ENCODE results near the gene AGBL4. TPM values are rescaled to one million over a fixed set of nuclear protein-coding genes. Genes with fewer than 3 reads are reported as not detected.
A peak's percentile ranks its signal among the peaks of the same experiment; 100 is the strongest.

The AGBL4 gene
- total RNA-seq, 6 experiments from 2014 or later = 0.06 to 1.8 (median 0.93) TPM

DNA sequence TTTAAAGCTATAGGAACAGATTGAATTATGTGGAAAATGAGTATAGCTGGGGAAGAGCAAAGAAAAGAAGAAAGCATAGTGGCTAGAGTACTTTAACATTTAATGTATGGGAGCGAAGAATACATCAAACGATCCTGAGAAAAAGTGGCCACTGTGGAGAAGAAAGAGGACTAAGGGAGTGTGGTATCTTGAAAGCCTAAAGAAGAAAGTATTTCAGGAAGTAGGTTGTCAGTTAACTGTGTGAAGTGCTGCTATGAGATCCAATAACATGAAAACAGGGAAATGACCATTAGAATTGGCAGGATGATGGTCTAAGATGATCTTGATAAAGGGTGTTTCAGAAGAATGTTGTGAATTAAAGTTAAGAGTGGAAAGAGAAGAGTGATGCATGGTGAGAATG, 1027.4 kb downstream of the AGBL4 start:
- Histone ChIP-seq H3K9me3 (no peaks in the 10 kb centered on the region), H3K27me3 (no peaks in the 10 kb centered on the region), H3K4me1 (no peaks in the 10 kb centered on the region), H3K27ac (no peak overlapping the region), H3K36me3 (no peaks in the 10 kb centered on the region), H3K4me3 (no peak overlapping the region)
- ATAC-seq (no peak), DNase-seq (no peak)
- no peak for TF ChIP-seq POLR2A (IDR thresholded peaks at IDR 0.05)
- TF ChIP-seq, protein P1, sequence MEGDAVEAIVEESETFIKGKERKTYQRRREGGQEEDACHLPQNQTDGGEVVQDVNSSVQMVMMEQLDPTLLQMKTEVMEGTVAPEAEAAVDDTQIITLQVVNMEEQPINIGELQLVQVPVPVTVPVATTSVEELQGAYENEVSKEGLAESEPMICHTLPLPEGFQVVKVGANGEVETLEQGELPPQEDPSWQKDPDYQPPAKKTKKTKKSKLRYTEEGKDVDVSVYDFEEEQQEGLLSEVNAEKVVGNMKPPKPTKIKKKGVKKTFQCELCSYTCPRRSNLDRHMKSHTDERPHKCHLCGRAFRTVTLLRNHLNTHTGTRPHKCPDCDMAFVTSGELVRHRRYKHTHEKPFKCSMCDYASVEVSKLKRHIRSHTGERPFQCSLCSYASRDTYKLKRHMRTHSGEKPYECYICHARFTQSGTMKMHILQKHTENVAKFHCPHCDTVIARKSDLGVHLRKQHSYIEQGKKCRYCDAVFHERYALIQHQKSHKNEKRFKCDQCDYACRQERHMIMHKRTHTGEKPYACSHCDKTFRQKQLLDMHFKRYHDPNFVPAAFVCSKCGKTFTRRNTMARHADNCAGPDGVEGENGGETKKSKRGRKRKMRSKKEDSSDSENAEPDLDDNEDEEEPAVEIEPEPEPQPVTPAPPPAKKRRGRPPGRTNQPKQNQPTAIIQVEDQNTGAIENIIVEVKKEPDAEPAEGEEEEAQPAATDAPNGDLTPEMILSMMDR (IDR thresholded peaks at IDR 0.05) = no peak
- intact Hi-C loops (cut with DNase I) = no loop called here
- WGBS (ENCODE audit: insufficient coverage, low coverage, low lambda C conversion rate, missing lambda C conversion rate) = 74% methylated on average over 2 of the region's 2 CpGs

- DNase-seq (no peak), ATAC-seq (no peak)
- 65% methylated on average over 8 of the region's 9 CpGs for WGBS (ENCODE audit: insufficient coverage, low coverage, low lambda C conversion rate, missing lambda C conversion rate)
- no peaks in the 10 kb centered on the region for H3K27me3 ChIP-seq
- H3K4me1 ChIP-seq = no peaks in the 10 kb centered on the region
- TF ChIP-seq, protein P1 (IDR thresholded peaks at IDR 0.05) = no peak
- TF ChIP-seq POLR2A (IDR thresholded peaks at IDR 0.05) = no peak
- H3K36me3 ChIP-seq = no peaks in the 10 kb centered on the region
- no peak overlapping the region for H3K27ac ChIP-seq
- intact Hi-C loops (cut with DNase I) = no loop called here
- no peaks in the 10 kb centered on the region for H3K9me3 ChIP-seq
- no peak overlapping the region for H3K4me3 ChIP-seq
Measured at GRCh38 chr1:48988633-48989197, 1035.0 kb downstream of the AGBL4 start.

GRCh38 chr1:48979940-48980339, 1043.8 kb downstream of the AGBL4 start:
- TF ChIP-seq POLR2A (IDR thresholded peaks at IDR 0.05) = no peak
- TF ChIP-seq, protein P1 (IDR thresholded peaks at IDR 0.05) = no peak
- WGBS (ENCODE audit: insufficient coverage, low coverage, low lambda C conversion rate, missing lambda C conversion rate) = 100% methylated on average over 1 of the region's 1 CpG
- Histone ChIP-seq H3K27ac (no peak overlapping the region), H3K36me3 (no peaks in the 10 kb centered on the region), H3K27me3 (no peaks in the 10 kb centered on the region), H3K4me3 (no peak overlapping the region), H3K9me3 (no peaks in the 10 kb centered on the region), H3K4me1 (no peaks in the 10 kb centered on the region)
- ATAC-seq (no peak), DNase-seq (no peak)
- intact Hi-C loops (cut with DNase I) = no loop called here

GRCh38 chr1:48978413-48978812, 1045.3 kb downstream of the AGBL4 start:
- intact Hi-C loops (cut with DNase I) = no loop called here
- no peaks in the 10 kb centered on the region for H3K27me3 ChIP-seq
- DNase-seq (no peak), ATAC-seq (peak in 3 of 4 donors; percentile 14 to 44 (median 43))
- 25% methylated on average over 2 of the region's 2 CpGs for WGBS (ENCODE audit: insufficient coverage, low coverage, low lambda C conversion rate, missing lambda C conversion rate)
- no peak for TF ChIP-seq POLR2A (IDR thresholded peaks at IDR 0.05)
- TF ChIP-seq, protein P1 (IDR thresholded peaks at IDR 0.05) = no peak
- no peak overlapping the region for H3K27ac ChIP-seq
- H3K36me3 ChIP-seq = no peaks in the 10 kb centered on the region
- H3K9me3 ChIP-seq = no peaks in the 10 kb centered on the region
- no peaks in the 10 kb centered on the region for H3K4me1 ChIP-seq
- no peak overlapping the region for H3K4me3 ChIP-seq

- WGBS (ENCODE audit: insufficient coverage, low coverage, low lambda C conversion rate, missing lambda C conversion rate) = 43% methylated on average over 2 of the region's 2 CpGs
- Histone ChIP-seq H3K27me3 (no peaks in the 10 kb centered on the region), H3K36me3 (no peaks in the 10 kb centered on the region), H3K4me3 (no peak overlapping the region), H3K9me3 (no peaks in the 10 kb centered on the region), H3K27ac (no peak overlapping the region), H3K4me1 (no peaks in the 10 kb centered on the region)
- ATAC-seq (no peak), DNase-seq (no peak)
- no peak for TF ChIP-seq POLR2A (IDR thresholded peaks at IDR 0.05)
- TF ChIP-seq, protein P1 (IDR thresholded peaks at IDR 0.05) = no peak
- intact Hi-C loops (cut with DNase I) = no loop called here
Measured at GRCh38 chr1:48977273-48977672, 1046.5 kb downstream of the AGBL4 start.
